IMR-90 (cell line): Measurements from ENCODE around the gene RSPO4. TPM values are rescaled to one million over a fixed set of nuclear protein-coding genes. Genes with fewer than 3 reads are reported as not detected.

Source experiments
- ATAC-seq: fragments of 200-7000 bp; cut with Tn5 transposase; 2 replicates; pipeline ENCODE4 v1.9.1; 2020; ENCODE audit warnings: low read depth, mild to moderate bottlenecking, moderate library complexity
- BruUV-seq: library from RNA; stranded (reverse); fragments of 400-500 nt; replicated peaks from 2 replicates; lab custom pipeline; 2021; lab: Mats Ljungman, UMichigan
- CTCF ChIA-PET: fragments of 300-600 bp; formaldehyde crosslinking; extraction: SDS; loops from one replicate; lab custom pipeline; 2021; ENCODE audit warnings: antibody characterized with exemption; lab: Yijun Ruan, JAX
- POLR2A ChIA-PET: fragments of 300-600 bp; sonication (Branson Sonifier 250); formaldehyde crosslinking; loops from one replicate; lab custom pipeline; 2022; ENCODE audit warnings: antibody characterized with exemption; ENCODE audit not compliant: unreplicated experiment; lab: Charles Lee
- DNase-seq: peaks from one replicate; pipeline ENCODE4 v3.0.0; 2013
- H2AFZ ChIP-seq: replicated peaks from 2 replicates; pipeline ENCODE3; 2013; ENCODE audit warnings: low read length, mild to moderate bottlenecking; ENCODE audit not compliant: poor library complexity
- H2AK5ac ChIP-seq: 2 replicates; pipeline ENCODE4 v1.6.1; 2013; ENCODE audit warnings: low read depth, low read length, inconsistent platforms
- H2AK9ac ChIP-seq: replicated peaks from 2 replicates; pipeline ENCODE3; 2013; ENCODE audit warnings: mild to moderate bottlenecking, low read depth, low read length, moderate library complexity; ENCODE audit not compliant: poor library complexity
- H2BK120ac ChIP-seq: 2 replicates; pipeline ENCODE4 v1.6.1; 2013; ENCODE audit warnings: low read depth, low read length, inconsistent platforms
- H2BK15ac ChIP-seq: 3 replicates; pipeline ENCODE4 v1.6.1; 2013; ENCODE audit warnings: low read depth, low read length, inconsistent platforms
- H2BK20ac ChIP-seq: 2 replicates; pipeline ENCODE4 v1.6.1; 2013; ENCODE audit warnings: low read depth, mild to moderate bottlenecking, inconsistent platforms, low read length, moderate library complexity
- H2BK5ac ChIP-seq: 2 replicates; pipeline ENCODE4 v1.6.1; 2013; ENCODE audit warnings: mild to moderate bottlenecking, low read depth, low read length, inconsistent platforms; ENCODE audit not compliant: poor library complexity, severe bottlenecking
- H3K14ac ChIP-seq: replicated peaks from 2 replicates; pipeline ENCODE4 v1.6.1; 2013; ENCODE audit warnings: low read depth, low read length, inconsistent platforms
- H3K18ac ChIP-seq: 2 replicates; pipeline ENCODE4 v1.6.1; 2013; ENCODE audit warnings: low read depth, low read length, control low read depth
- H3K23ac ChIP-seq: 2 replicates; pipeline ENCODE4 v1.6.1; 2013; ENCODE audit warnings: low read depth, low read length, inconsistent platforms
- H3K27ac ChIP-seq: 2 replicates; pipeline ENCODE4 v1.5.1; 2013; ENCODE audit warnings: mild to moderate bottlenecking, control low read depth, low read length; ENCODE audit not compliant: insufficient read depth
- H3K27me3 ChIP-seq: 2 replicates; pipeline ENCODE4 v1.6.1; 2013; ENCODE audit warnings: low read length; ENCODE audit not compliant: control insufficient read depth, insufficient read depth
- H3K36me3 ChIP-seq: 2 replicates; pipeline ENCODE4 v1.6.1; 2013; ENCODE audit warnings: low read length, mixed read lengths; ENCODE audit not compliant: control insufficient read depth, insufficient read depth
- H3K4ac ChIP-seq: 2 replicates; pipeline ENCODE4 v1.6.1; 2013; ENCODE audit warnings: low read depth, low read length, inconsistent platforms
- H3K4me1 ChIP-seq: 2 replicates; pipeline ENCODE4 v1.6.1; 2013; ENCODE audit warnings: low read length, mixed read lengths; ENCODE audit not compliant: control insufficient read depth, insufficient read depth
- H3K4me2 ChIP-seq: 2 replicates; pipeline ENCODE4 v1.6.1; 2013; ENCODE audit warnings: low read depth, mild to moderate bottlenecking, control low read depth, low read length, moderate library complexity
- H3K4me3 ChIP-seq: 2 replicates; pipeline ENCODE4 v1.5.1; 2013; ENCODE audit warnings: low read depth, mild to moderate bottlenecking, control low read depth, low read length, moderate library complexity; ENCODE audit not compliant: insufficient read depth
- H3K56ac ChIP-seq: 2 replicates; pipeline ENCODE4 v1.6.1; 2013; ENCODE audit warnings: low read length, inconsistent platforms; ENCODE audit not compliant: insufficient read depth; ENCODE audit errors: extremely low read depth
- H3K79me1 ChIP-seq, 2 experiments: 2 replicates each; pipeline ENCODE4 v1.6.1; 2013; ENCODE audit warnings: low read length in 2 of 2, inconsistent platforms in 1 of 2, low read depth in 1 of 2
- H3K9ac ChIP-seq: 2 replicates; pipeline ENCODE4 v1.6.1; 2013; ENCODE audit warnings: low read depth, low read length, control low read depth
- H3K9me1 ChIP-seq: 2 replicates; pipeline ENCODE4 v1.6.1; 2013; ENCODE audit warnings: low read length, inconsistent platforms; ENCODE audit not compliant: insufficient read depth
- H3K9me3 ChIP-seq: 2 replicates; pipeline ENCODE4 v1.6.1; 2013; ENCODE audit warnings: low read length; ENCODE audit not compliant: control insufficient read depth, insufficient read depth
- H4K20me1 ChIP-seq: 2 replicates; pipeline ENCODE4 v1.6.1; 2013; ENCODE audit warnings: low read length, inconsistent platforms; ENCODE audit not compliant: insufficient read depth
- H4K5ac ChIP-seq: 2 replicates; pipeline ENCODE4 v1.6.1; 2013; ENCODE audit warnings: mild to moderate bottlenecking, low read depth, low read length, control low read depth
- H4K8ac ChIP-seq, 2 experiments: 2 replicates each; pipeline ENCODE4 v1.6.1; 2013; ENCODE audit warnings: low read depth in 2 of 2, low read length in 2 of 2, control low read depth in 1 of 2, inconsistent platforms in 1 of 2
- H4K91ac ChIP-seq: 2 replicates; pipeline ENCODE4 v1.6.1; 2013; ENCODE audit warnings: low read depth, low read length, inconsistent platforms; ENCODE audit not compliant: insufficient read depth
- BHLHE40 ChIP-seq: fragments of 150-350 bp; IDR thresholded peaks from 2 replicates; pipeline ENCODE4 v1.6.1; 2016; ENCODE audit warnings: mild to moderate bottlenecking, low read depth, low read length
- CEBPB ChIP-seq: IDR thresholded peaks from 2 replicates; pipeline ENCODE4 v1.6.1; 2012; ENCODE audit warnings: low read depth, low read length, improper control_type of control experiment
- CHD1 ChIP-seq: IDR thresholded peaks from 2 replicates; pipeline ENCODE4 v1.6.1; 2012; ENCODE audit warnings: low read depth, low read length, improper control_type of control experiment
- CTCF ChIP-seq: conservative IDR thresholded peaks from 2 replicates; pipeline ENCODE4 v1.5.1; 2012; ENCODE audit warnings: mild to moderate bottlenecking, low read depth, low read length, improper control_type of control experiment
- ELK1 ChIP-seq: fragments of 150-350 bp; IDR thresholded peaks from 2 replicates; pipeline ENCODE4 v1.6.1; 2016; ENCODE audit warnings: low read depth, mild to moderate bottlenecking, low read length, moderate library complexity, borderline replicate concordance
- FOS ChIP-seq: fragments of 150-350 bp; IDR thresholded peaks from 2 replicates; pipeline ENCODE4 v1.6.1; 2016; ENCODE audit warnings: low read depth, low read length
- MAFK ChIP-seq: IDR thresholded peaks from 2 replicates; pipeline ENCODE4 v1.6.1; 2012; ENCODE audit warnings: low read depth, low read length, improper control_type of control experiment
- MAZ ChIP-seq: IDR thresholded peaks from 2 replicates; pipeline ENCODE4 v1.6.1; 2012; ENCODE audit warnings: low read depth, mild to moderate bottlenecking, low read length, improper control_type of control experiment, moderate library complexity, borderline replicate concordance
- MXI1 ChIP-seq: IDR thresholded peaks from 2 replicates; pipeline ENCODE4 v1.6.1; 2012; ENCODE audit warnings: low read depth, mild to moderate bottlenecking, low read length, moderate library complexity, borderline replicate concordance
- NFE2L2 ChIP-seq: fragments of 150-350 bp; IDR thresholded peaks from 2 replicates; pipeline ENCODE4 v1.6.1; 2016; ENCODE audit warnings: low read depth, mild to moderate bottlenecking, low read length
- POLR2A ChIP-seq: IDR thresholded peaks from 2 replicates; pipeline ENCODE4 v1.6.1; 2012; ENCODE audit warnings: mild to moderate bottlenecking, low read depth, low read length
- RAD21 ChIP-seq: IDR thresholded peaks from 2 replicates; pipeline ENCODE4 v1.6.1; 2012; ENCODE audit warnings: low read length, improper control_type of control experiment
- RCOR1 ChIP-seq: IDR thresholded peaks from 2 replicates; pipeline ENCODE4 v1.6.1; 2012; ENCODE audit warnings: mild to moderate bottlenecking, low read length, improper control_type of control experiment; ENCODE audit not compliant: insufficient replicate concordance
- RFX5 ChIP-seq: IDR thresholded peaks from 2 replicates; pipeline ENCODE4 v1.8.0; 2012; ENCODE audit warnings: low read depth, mild to moderate bottlenecking, low read length, moderate library complexity
- SMC3 ChIP-seq: fragments of 150-350 bp; IDR thresholded peaks from 2 replicates; pipeline ENCODE4 v1.6.1; 2016; ENCODE audit warnings: low read depth, mild to moderate bottlenecking, antibody characterized with exemption, low read length, moderate library complexity
- USF2 ChIP-seq: fragments of 150-350 bp; IDR thresholded peaks from 2 replicates; pipeline ENCODE4 v1.6.1; 2017; ENCODE audit warnings: mild to moderate bottlenecking, antibody characterized with exemption, low read length, low read depth
- WGBS, 2 experiments: methylation state at CpG; one replicate each; pipeline versions ENCODE4 v1.1.5 to v1.1.7; 2013; ENCODE audit warnings: missing lambda C conversion rate in 2 of 2; ENCODE audit not compliant: insufficient read length in 1 of 2; ENCODE audit errors: extremely low coverage in 2 of 2; 5-methylcytosine and 5-hydroxymethylcytosine counted together
- dilution Hi-C: fragments of 300-500 bp; cut with HindIII; formaldehyde crosslinking; loops from one replicate; pipeline ENCODE4 v1.14.3; 2018; ENCODE audit warnings: low sequenced_read_pairs; ENCODE audit not compliant: unreplicated experiment
- in situ Hi-C: fragments of 300-500 bp; cut with MboI; formaldehyde crosslinking; loops from 3 replicates; pipeline ENCODE4 v1.14.3; 2019; ENCODE audit warnings: low sequenced_read_pairs, inconsistent platforms, mixed read lengths
- intact Hi-C: fragments of 100-400 bp; cut with micrococcal nuclease; formaldehyde crosslinking; loops from 2 replicates; pipeline ENCODE4 v1.10.0; 2022
- polyA plus RNA-seq, 3 experiments: library from polyadenylated mRNA; depleted of rRNA; stranded (reverse); fragments of >200 nt; gene quantifications; 2 replicates each; pipeline ENCODE4 v1.2.3, GENCODE V29; 2012; ENCODE audit warnings: low replicate concordance in 1 of 3
- total RNA-seq: library from RNA; depleted of rRNA; stranded (reverse); fragments of >200 nt; gene quantifications from 2 replicates; pipeline ENCODE4 v1.2.3, GENCODE V29; 2012

RSPO4 gene
- total and polyA plus RNA-seq, 2 of the 4 experiments (the other 2 are of a cell fraction), result not detected

GRCh38 chr20:956330-956951, 45.7 kb downstream of the RSPO4 start:
- WGBS, 2 experiments, result no CpG with 5 or more reads among the region's 13 CpGs
- Histone ChIP-seq H3K4me3 (no peak overlapping the region), H3K14ac (no peak overlapping the region), H3K4me2 (no peak overlapping the region), H3K27ac (no peak overlapping the region), H3K36me3 (no peaks in the 10 kb centered on the region), H4K5ac (no peak overlapping the region), H3K9me3 (no peaks in the 10 kb centered on the region), H3K4ac (no peak overlapping the region), H3K9ac (no peak overlapping the region), H3K18ac (no peak overlapping the region), H4K20me1 (no peaks in the 10 kb centered on the region), H3K9me1 (no peaks in the 10 kb centered on the region), H2AK9ac (no peak overlapping the region), H2BK15ac (no peak overlapping the region), H2AFZ (peak overlapping the region; percentile 58), H3K4me1 (no peaks in the 10 kb centered on the region), H3K79me1 (no peaks in the 10 kb centered on the region), H2BK20ac (no peak overlapping the region), H3K56ac (no peak overlapping the region), H4K91ac (no peak overlapping the region), H2AK5ac (no peak overlapping the region), H4K8ac (no peak overlapping the region), H3K23ac (no peak overlapping the region), H2BK5ac (no peak overlapping the region), H2BK120ac (no peak overlapping the region), H3K27me3 (peaks cover 8% of the 10 kb centered on the region)
- intact Hi-C loops, result loop anchor here (1.0 to 5.0 kb wide), 4 partner anchors 71 to 256 kb away; partner anchors contain the start of gene FAM110A
- CTCF ChIA-PET, result interaction anchor here (0.7 to 3.9 kb wide), 7 partner anchors 23 to 217 kb away, joined by 3 to 63 read pairs (median 3); partner anchors contain the start of gene FAM110A
- POLR2A ChIA-PET, result no interaction called here
- TF ChIP-seq NFE2L2 (no peak), BHLHE40 (no peak), SMC3 (peak; percentile 97), RCOR1 (no peak), MXI1 (no peak), MAFK (no peak), RAD21 (peak; percentile 99), POLR2A (peak; percentile 57), USF2 (no peak), ELK1 (no peak), MAZ (peak; percentile 44; the same call in 1 of the 2 replicates), CHD1 (no peak), CTCF (peak; percentile 97), CEBPB (no peak), RFX5 (no peak), FOS (no peak)
- DNase-seq (peak; percentile 51), ATAC-seq (peak; percentile 94)
- in situ Hi-C loops, result no loop called here
- no TSS peak for BruUV-seq
- dilution Hi-C loops, result no loop called here
